NOMO-1 treated with dmso at 0.1 percent for 144 hours (cell line): Measurements from ENCODE around the gene TMTC4.

ENCODE experiments used
- DNase-seq: peaks from one replicate; lab custom pipeline; 2025; ENCODE audit not compliant: unreplicated experiment; lab: John Stamatoyannopoulos, UW

Gene TMTC4

DNA sequence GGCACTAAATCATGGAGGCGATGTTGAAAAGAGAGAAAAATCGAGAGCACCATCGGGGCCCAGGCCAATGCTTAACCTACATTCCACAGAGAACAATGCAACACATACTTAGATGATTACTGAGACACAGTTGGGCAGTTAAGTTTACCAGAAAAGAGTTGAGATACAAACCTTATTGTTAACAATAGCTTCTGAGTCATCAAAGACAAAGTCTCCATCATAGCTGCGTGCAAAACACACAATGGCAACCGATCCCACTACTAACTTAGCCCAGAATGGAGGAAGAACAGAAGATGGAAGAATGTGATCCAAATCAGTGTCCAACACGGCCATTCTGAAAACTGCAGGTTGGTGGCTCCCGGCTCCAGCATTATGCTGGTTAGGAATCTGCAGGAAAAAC is 6.2 kb downstream of the TMTC4 start:
- DNase-seq, result no peak

DNA sequence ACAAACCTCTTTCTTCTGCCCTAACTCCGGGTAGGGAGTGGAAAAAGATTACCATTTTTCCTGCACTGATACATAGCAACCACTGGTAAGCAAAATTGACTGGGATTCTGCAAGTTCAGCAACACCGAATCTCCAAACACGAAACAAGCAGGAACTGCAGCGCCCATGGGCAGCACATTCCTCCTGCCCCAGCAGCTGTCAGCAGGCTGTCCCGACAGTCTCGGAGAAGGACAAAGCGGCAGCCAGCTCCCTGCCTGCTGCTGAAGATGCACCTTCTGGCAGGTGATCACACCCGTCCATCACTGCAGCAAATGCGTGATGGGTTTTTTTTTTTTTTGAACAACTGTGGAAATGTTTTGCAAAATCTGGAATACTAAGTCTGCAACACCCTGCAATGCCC is 6.7 kb downstream of the TMTC4 start:
- no peak for DNase-seq

DNA sequence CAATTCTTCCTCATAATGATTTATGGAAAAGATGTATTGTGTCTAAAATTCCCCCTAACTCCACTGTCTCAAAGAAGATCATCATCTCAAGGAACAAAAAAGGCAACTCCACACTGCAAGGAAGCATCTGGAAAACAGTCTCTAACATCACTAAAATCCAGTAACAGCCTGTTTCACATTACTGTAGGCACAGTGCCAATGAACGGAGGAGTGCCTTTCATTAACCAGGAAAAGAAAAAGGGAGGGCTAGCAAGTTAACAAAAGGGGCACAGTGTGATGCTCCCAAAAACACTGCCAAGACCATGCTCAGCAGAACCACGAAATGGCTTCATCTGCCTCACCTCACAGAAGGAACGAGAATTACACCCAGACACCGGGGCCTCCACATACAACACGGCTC is 8.5 kb downstream of the TMTC4 start:
- no peak for DNase-seq

DNA sequence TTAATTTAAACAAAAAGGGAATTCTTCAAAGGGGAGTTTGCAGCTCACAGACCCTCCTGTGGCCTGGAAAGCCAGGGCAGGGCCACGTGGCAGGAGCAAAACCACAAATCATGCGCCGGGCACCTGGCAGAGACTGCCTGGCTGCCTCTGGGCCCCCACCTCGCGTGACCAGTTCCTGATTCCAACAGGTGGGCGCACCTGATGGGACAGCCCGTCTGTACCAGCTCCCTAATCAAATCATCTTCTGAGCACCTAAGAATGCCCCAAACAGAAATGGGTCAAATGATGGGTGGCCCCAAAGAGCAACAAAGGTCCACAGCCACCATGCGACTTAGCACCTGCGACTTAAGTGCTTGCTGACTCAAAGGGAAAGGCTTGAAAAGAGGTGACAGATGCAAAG is 9.2 kb downstream of the TMTC4 start:
- DNase-seq, result no peak

DNA sequence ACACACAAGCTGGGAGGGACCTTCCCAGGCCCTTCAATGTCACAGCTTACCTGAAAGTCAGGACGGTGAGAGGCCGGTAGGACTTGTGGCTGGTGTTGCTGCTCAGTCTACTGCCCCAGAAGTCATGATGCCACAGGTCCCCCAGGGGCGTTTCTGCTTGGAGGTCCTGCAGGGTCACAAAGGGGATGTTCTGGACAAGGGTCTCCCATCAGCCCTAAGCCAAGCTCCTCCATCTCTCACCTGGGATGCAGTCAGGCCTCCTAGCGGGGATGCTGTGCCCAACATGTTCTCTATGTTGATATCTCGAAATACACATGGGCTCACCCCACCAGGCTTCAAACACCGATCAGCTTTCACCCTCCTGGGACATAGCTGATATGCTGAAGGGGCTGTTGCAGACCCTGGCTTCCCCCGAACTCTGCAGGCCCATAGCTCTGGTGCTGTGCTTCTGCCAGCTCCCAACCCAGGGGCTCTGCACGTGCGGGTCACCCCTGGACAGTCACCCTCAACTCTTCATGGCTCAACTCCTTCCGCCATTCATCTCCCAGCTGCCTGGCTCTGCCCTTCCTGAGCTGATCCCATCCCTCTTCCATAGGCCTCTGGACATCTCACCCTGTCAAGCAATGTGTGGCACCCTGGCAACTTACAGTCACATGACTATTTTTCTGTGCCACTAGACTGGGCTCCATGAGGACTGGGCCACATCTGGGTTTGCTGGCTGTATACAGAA is 10.3 kb downstream of the TMTC4 start:
- DNase-seq, result no peak

DNA sequence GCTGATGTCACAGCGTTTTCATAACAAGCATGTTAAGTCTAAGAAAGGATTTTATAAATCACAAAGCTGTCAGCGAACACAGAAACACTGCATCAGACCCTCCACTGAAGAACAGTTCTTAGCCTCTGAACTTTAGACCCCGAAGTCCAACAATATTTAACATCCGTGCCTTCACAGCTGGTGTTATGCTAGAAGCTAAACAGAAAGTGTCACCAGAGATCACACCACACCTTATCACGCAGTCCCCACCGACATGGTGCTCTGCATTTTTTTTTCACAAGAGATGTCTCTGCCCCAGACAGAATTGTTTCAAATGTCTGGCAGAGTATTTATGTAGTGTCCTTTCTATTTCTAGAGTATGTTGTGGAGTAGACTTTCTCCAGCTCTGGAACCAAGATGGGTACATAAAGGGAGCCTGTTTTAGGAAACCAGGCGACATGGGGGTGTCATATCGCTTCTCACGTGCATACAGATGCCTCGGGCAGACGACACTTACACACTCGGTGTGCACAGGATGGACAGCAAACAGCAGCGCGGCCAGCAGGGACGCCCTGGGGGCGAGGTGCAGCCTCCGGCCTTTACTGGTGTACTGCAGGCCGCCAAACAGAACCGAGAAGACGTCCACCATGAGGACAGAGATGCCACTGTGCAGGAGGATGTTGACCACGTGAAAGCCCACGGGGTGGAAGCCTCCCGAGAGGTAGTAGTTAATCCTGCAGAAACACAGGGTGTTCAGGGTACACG is 12.0 kb downstream of the TMTC4 start:
- DNase-seq, result no peak

DNA sequence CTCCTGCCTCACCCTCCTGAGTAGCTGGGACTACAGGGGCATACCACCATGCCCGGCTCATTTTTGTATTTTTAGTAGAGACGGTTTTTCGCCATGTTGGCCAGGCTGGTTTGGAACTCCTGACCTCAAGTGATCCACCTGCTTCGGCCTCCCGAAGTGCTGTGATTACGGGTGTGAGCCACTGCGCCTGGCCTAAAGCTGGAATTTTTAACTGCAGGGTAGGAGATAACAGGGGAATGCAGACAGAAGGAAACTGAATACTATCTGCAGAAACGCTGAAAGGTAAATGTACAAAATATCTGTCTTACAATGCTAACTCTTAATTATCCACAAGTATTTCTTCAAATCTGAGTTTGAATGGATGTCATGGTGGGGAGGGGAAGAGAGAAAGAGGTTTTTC is 13.8 kb downstream of the TMTC4 start:
- no peak for DNase-seq

DNA sequence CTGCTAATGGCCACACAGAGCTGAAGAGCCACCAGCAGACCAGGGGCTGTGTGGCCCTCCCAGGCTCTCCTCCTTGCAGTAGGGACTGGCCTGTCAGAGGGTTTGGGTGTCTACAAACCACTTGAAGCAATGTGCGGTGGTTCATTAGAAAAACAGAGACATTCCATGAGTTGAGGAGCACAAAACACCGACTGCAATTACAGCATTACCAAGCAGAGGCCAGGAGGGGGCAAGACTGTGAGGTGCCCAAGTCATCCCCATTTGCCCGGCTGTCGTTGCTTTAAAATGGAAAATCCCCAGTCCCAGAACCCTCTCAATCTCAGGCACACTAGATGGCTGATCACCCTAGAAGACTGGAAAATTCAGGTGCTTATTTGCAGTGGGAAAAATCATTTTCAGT is 15.0 kb downstream of the TMTC4 start:
- DNase-seq, result no peak

DNA sequence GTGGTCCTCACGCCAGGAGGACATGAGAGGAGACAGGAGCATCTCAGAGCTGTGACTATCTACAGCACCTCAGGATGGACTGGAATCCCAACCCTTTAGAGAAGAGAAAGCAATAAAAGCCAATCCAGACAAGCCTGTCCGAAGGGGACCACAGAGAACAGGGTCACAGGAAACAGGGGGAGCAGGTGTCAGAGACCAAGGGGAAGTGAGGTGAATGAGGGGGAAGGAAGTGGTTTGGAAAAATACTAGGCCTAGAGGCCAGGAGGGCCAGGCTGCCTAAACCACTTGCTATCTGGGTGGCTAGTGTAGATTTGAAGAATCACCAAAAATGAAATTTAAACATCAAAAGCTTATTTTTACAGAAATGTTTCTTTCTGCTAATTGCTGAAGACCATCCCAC is 16.2 kb downstream of the TMTC4 start:
- DNase-seq, result peak; percentile 3

DNA sequence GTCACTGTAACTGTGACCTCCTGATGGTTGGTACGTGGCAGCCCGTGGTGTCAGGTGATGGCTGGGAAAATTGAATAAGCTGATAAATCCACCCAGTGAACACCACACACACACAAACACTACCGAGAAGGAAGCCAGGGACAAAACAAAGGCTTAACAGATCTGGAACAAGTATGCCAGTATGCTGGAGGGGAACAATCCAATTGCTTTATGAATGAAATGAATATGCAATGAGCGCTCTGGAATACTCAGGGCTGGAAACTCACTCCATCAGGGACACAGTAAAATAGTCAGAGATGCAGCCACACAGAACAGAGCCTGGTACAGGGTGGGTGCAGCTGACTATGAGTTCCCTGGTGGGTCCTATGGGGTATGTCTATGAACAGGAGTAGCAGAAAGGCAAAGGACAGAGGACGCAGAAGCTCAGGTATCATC is 16.7 kb downstream of the TMTC4 start:
- no peak for DNase-seq

DNA sequence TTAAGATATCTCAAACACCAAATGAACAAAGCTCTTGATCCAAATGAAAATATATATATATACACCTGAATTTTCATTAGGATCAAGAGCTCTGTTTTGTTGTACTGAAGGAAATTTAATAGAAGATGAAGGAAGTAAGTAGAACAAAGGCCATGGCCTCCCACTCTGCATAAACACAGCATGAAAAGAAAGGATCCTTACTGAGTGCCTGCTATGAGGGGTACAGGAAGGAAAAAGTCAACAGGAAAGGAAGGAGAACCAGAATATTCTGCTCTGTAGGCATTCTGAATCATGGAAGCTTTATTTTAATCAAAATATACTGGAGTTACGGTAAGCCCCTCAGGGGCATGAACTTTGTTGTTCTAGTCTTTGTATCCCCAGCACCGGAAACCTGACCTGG is 22.1 kb downstream of the TMTC4 start:
- DNase-seq, result no peak

DNA sequence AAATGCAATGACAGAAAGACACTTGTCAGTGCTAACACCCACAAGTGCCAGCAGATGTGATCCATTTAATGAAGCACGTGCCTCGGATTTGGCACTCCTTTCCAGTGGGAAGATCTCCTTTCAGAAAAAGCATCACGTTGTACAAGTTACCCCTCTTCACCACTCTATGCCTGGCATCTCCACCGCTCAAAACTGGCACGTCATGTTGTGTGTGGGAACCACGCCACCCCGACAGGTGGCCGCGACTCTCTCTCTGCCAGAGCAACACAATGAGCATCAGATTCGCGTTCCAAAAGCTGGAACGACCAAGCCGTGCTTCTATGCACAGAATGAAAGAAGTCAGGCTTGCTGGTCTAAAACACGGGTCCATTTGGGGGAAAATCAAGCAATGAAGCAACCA is 24.3 kb downstream of the TMTC4 start:
- no peak for DNase-seq

DNA sequence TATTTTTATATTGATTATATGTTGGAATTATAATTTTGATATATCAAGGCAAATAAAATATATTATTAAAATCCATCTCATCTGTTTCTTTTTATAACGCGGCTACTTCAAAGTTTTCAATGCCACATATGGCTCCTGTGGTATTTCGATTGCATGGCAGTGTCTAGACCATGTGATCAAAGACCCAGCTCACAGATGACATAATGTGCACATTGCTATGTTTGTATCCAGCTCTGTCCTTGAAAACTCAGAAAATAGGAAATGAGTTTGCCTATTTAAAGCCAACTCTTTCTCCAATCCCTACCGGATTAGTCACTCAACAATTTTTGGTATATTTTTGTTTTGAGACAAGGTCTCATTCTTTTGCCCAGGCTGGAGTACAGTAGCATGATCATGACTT is 26.2 kb downstream of the TMTC4 start:
- no peak for DNase-seq

DNA sequence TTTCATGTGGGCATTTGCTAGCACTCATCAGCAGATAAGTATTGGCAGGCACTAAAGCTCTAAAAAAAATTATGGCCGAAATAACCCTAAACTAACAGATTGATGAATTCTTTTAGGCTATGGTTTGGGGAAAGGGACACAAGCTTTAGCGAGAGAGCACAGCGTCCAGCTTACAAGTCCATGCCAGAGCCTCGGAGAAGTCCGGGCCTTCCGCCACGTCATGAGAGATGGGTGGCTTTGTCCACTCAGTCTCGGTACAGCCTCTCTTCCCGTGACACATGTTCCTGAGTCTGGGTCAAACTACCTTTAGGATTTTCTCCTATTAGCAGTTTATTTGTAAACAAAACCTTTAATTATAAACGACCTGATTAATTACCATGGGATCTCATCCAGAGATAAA is 27.7 kb downstream of the TMTC4 start:
- DNase-seq, result no peak

DNA sequence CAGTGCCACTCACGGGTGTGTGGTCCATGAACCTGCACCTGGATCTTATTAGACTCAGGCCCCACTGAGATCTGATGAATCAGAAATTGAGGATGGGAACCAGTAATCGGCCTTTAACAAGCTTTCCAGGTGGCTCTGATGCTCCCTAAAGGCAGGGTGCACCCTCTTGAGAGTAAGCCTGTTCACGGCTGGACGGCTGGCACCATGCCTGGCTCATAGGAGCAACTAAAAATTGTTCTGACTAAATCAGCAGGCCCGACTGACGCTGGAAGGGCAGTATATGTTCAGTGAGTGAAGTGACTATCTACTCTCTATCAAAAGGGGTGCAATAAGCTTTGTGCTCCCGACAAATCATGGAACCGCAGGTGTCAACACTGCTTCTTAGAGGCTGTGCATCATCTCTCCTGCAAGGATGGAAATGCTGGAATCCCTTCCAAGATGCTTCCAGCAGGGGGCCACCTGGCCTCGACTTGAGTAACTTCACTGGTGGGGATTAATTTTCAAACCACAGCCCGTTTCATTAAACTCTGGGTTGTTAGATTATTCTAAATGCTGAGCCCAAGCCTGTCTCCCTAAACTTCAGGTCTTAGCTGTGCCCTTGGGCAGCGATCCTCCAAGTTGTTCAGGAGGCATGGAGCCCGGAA is 28.4 kb downstream of the TMTC4 start:
- DNase-seq, result no peak

DNA sequence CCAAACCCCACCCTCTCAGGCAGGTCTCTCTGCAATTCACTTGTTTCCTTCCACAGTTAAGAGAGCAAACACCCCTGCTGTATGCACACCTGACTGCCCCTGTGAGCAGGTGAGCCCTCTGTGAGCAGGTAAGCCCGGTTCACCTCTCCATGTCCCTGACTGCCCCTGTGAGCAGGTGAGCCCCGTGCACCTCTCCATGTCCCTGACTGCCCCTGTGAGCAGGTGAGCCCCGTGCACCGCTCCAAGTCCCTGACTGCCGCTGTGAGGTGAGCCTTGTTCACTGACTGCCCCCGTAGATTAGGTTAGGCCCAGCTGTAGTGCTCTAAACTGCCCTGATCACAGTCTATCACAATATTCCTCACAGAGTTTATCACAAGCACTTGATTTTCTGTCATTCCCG is 29.2 kb downstream of the TMTC4 start:
- no peak for DNase-seq

DNA sequence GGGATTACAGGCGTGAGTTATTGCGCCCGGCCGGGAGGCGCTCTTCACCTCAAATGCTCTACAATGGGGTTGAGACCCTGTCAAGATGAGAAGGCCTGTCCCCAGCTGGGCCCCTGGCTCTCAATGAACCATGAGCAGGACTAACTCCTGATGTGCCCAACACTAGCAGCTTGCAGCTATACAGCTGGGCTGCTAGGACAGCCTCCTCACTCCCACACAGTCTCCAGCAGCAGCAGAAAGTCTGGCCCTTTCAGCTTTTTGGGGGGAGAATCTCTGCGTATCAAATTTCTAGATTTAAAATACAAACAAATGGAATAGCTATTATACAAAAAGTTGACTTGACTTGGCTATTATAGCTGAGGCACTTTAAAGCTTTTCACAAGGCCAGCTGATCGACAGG is 30.2 kb downstream of the TMTC4 start:
- DNase-seq, result no peak

DNA sequence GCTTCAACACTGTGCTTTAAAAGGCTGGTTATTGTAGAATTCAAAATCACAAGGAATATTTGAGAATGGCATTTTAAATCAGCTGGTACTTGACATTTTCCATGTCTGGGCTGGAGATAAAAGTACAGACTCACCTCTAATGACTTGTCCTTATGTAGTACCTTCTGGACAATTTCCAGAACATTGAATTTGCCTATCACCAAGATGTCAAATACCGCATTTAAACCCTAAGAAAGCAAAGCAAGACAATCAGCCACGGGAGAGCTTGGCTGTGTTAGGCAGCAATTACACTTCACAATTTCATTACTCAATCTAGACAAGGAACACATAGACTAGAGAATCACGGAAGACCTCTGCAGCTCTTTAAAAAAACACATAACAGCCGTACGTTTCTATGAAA is 36.8 kb downstream of the TMTC4 start:
- DNase-seq, result no peak

DNA sequence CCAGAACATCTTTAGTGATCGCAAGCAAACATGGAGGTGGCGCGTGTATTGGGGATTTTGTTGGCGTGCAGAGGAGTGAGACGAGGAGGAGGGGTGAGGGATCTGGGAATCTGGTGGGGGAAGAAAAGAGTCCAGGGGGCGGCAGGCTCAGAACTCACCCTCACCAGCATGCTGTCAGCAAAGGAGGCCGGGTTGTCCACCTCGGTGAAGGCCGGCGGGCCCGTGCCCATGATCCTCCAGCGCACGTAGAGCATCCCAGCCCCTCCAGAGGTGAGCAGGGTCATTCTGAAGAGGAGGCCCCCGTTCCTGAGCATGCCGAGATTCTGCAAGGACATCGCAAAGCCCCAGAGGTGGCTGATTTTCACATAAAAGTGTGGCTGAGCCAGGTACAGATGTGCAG is 37.2 kb downstream of the TMTC4 start:
- no peak for DNase-seq

DNA sequence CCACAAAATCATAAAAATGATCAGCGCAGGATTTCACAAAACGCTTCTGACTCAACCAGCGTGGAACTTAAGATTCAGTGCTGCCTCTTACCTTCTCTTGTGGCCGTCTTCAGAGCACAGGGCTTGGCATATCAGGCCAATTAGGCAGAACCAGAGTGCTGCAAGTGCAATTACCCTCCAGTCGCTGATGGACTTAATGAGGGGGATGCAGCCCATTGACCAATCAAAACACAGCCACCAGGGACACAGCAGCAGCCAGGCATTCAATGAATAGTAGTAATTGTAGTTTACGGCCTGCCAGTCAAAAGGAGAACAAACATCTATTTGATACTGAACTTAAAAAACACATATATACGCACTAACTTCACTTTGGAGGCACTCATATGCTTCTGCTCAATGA is 38.2 kb downstream of the TMTC4 start:
- no peak for DNase-seq

DNA sequence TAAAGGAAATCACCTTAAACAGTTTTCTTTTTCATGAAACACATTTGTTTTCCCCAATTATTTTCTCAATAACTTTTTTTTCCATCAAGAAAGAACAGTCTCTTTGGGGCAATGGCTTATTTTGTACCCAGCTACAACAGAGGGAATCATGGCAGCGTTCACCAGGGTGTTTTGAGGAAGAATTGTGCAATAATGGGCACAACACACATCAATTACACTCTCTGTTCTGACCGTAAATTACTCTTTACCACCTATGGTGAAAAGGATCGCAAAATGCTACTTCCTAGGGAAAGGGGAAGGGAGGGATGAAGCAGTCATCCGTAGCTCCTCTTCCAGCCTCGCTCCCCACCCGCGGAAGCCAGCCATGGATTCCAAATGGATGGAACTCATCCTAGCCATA is 38.6 kb downstream of the TMTC4 start:
- no peak for DNase-seq

DNA sequence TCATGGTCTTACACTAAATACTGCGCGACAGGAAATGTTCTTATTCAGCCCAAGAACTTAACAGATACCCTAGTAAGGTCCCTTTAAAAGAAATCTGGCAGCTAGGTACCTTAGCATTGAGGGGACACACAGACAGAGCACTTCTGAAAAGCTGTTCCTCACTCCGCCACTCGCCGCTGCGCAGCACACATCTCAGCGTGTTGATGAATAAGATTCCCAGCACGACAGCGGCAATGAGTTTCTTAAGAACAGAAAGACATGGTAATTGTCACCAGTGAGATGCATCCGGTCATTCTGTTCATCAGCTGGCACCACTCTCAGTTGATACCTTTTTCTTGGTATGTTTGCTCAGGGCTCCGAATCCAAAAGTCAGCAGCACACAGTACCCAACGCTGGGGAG is 39.9 kb downstream of the TMTC4 start:
- DNase-seq, result no peak
